ENCODE results near the gene SLU7.

GRCh38 chr5:160423099-160423498 is 4.2 kb upstream of the SLU7 start:
- TF ChIP-seq CTCF (conservative IDR thresholded peaks at IDR 0.05; ENCODE audit: low read depth, low read length) (no peak), RAD21 (IDR thresholded peaks at IDR 0.05; ENCODE audit: low read length) (no peak), CEBPB (IDR thresholded peaks at IDR 0.05; ENCODE audit: low read depth, low read length) (no peak), POLR2A (IDR thresholded peaks at IDR 0.05; ENCODE audit: low read depth, low read length) (no peak), RFX5 (IDR thresholded peaks at IDR 0.05; ENCODE audit: low read depth, low read length) (no peak), ELK1 (IDR thresholded peaks at IDR 0.05; ENCODE audit: borderline replicate concordance, low read depth, low read length) (no peak), USF2 (IDR thresholded peaks at IDR 0.05; ENCODE audit: low read depth, low read length) (no peak), BHLHE40 (IDR thresholded peaks at IDR 0.05; ENCODE audit: low read depth, low read length) (no peak), SMC3 (IDR thresholded peaks at IDR 0.05; ENCODE audit: low read depth, low read length) (no peak), RCOR1 (IDR thresholded peaks at IDR 0.05; ENCODE audit: insufficient replicate concordance, low read length) (no peak), MAFK (IDR thresholded peaks at IDR 0.05; ENCODE audit: low read depth, low read length) (no peak), MXI1 (IDR thresholded peaks at IDR 0.05; ENCODE audit: borderline replicate concordance, low read depth, low read length) (no peak), CHD1 (IDR thresholded peaks at IDR 0.05; ENCODE audit: low read depth, low read length) (no peak)

All from IMR-90 (cell line).